Astrocyte of the hippocampus (primary cell): ENCODE results near the gene STOML3.

Experiments used
- DNase-seq: peaks from one replicate; pipeline ENCODE4 v3.0.0; 2011; ENCODE audit warnings: low read depth, low spot score

STOML3 gene

DNA sequence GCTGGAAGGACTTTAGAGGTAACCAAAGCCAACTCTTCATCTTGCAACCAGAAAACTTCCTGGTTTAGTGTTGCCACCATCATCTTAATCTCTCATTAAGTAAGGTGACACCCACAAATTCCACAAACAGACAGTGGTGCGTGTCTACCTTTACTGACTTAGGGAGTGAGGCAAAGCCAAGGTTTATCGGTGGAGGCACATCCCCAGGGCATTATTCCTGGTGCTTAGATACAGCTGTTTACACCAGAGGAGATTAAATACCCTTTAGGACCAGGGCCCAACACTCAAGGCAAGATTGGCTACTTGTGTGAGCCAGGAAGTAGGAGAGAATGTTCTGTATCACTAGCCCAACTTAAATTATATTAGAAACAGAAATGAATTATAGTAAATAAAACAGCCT lies 9.5 kb downstream of the STOML3 start:
- no peak for DNase-seq

GRCh38 chr13:38980750-38981078 lies 9.9 kb downstream of the STOML3 start:
- no peak for DNase-seq

DNA sequence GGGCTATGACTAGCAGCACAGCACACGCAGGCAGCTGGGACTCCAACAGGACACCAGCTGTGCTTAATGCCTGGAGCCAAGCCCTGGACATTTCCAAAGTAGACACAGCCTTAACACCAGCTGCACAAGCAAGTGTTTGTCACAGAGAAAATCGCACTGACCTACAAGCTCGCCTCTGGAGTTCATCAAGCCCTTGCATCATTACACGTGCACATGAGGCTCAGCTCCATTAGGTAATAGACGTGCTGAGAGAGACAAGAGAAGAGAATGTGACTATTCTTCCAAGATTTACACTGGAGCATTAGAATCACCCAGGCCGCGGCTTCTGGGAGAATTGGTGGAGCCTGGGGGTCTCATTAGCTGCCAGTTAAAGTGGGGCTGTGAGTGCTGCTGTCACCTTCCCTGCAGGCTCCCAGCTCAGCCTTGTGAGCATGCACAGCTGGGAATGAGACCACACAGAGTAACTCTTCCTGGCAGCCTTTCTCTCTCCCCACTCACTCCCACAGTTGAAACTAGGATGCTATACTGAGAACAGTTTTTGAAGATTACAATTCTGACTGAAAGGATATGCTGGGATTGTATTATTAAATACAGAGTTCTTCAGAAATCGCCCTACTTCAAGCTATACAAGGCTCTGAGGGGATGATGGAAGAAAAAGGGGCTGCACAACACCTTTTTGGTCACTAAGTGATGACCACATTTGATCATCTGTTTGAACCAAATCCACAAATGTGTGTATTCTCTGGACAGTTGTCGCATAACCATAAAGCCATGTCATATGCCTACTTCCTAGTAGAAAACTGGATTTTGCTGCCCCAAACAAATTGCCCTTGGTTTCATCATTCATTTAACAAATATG lies 10.5 kb downstream of the STOML3 start:
- no peak for DNase-seq

- no peak for DNase-seq
Measured at GRCh38 chr13:38970380-38971051, 20.1 kb downstream of the STOML3 start.

DNA sequence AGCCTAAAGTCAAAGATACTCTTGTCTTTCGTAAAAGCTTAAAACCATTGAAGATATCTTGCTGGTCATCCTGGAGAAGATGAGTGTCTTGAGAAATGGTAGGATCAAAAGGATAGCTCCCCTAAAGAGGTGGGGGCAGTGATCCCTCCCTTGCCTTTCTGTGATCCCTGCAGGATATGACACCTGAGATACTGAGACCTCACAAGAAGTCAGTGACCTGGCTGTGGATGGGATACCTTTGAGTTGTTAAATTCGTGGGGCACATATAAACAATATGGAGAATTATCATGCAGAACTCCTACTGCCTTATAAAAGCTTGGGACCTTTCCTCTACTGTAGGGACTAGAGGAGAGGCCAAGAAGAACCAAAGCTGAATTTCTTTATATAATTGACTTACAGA lies 21.4 kb downstream of the STOML3 start:
- DNase-seq: no peak

- no peak for DNase-seq
Measured at GRCh38 chr13:38967446-38967845, 23.2 kb downstream of the STOML3 start.

DNA sequence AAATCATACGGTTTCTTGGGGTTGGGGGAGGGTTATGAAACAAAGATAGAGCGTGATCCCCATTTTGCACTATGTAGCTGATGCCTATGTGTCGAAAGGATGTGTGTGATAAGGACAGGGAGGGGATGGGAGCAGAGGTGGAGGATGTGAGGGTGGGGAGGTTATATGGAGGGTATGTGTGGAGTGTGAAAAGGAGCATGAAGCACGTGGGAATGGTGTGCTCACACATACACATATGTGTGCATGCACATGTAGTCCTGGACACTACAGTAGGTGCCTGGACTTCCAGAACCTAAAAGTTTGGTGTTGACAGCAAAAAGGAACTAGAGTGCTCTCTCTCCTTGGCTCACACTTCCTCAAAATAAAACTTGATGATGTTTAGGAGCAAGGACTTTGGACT lies 25.4 kb downstream of the STOML3 start:
- no peak for DNase-seq

GRCh38 chr13:38960175-38960574 lies 30.5 kb downstream of the STOML3 start:
- DNase-seq: no peak

GRCh38 chr13:38957794-38958592 lies 32.6 kb downstream of the STOML3 start:
- no peak for DNase-seq

GRCh38 chr13:38954844-38955243 lies 35.8 kb downstream of the STOML3 start:
- no peak for DNase-seq

DNA sequence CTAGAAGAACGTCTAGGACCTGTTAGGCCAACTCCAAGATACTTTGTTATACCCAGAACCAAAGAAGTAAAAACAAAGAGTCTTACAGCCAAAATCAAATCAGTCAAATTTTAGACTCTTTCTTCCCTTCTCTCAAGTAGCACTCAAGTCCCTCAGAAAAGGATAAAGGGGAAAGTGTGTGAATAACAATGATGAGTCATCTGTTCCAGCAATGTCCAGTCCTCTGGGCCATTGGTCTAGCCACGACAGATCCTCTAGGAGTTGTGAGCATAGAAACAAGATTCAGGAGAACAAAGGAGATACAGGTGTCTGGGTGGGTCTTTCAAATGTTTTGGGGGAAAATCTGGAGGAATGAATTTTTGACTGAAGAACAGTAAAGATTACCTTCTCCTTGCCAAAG lies 36.3 kb downstream of the STOML3 start:
- DNase-seq: peak; percentile 28

GRCh38 chr13:38952827-38953226 lies 37.8 kb downstream of the STOML3 start:
- DNase-seq: no peak

DNA sequence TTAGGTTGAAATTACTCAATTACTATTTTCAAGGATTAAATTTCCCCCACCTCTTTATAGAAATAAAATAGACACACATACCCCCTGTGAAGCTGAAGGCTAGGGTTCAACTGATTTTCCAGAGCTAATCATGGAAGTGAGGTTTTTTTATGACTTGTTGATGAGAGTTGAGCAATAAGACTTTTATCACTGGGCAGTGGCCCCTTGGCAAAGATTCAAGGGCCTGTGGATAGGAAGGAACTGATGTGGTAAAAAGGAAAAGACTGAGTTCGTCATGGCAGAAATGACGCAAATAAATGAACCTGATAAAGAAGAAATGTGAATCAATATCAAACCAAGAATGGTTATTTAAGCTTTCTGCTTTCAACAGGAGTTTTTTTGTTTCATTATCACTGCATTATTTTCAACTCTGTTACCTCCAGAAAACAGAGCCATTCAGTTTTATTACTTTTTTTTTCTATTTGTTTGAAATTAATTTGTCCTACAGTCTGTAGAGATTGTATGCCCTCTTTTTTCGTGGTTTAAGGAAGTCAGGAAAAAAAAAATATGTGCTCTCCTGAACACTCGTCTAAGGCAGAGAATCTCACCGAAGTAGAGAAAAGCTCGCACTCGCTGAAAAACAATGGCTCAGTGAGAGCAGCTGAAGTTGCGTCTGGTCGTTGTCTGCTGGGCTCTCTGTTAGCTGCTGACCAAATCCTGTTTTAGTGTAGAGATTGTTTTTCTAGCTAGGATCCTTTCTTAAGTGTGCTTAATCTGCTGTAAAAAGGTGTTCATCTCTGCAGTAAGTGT lies 38.9 kb downstream of the STOML3 start:
- DNase-seq: no peak

- no peak for DNase-seq
Measured at GRCh38 chr13:38950987-38951386, 39.6 kb downstream of the STOML3 start.

DNA sequence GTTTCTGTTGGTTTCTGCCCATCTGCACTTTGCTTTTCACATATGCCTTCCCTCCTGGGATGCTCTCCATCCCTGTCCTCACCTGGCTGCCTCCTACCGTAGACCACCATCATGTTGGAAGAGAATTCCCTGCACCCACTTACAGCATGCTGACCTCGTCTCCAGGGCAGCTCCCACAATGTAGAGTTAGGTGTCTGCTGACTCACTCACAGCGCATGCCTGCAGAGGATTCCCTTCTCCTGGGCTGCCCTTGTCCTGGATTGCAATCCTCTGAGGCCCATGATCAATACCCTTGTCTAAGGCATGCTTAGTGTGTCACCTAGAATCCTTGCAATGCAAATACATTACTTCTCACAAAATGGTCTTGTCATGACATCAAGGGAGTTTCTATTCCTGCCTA lies 43.6 kb downstream of the STOML3 start:
- DNase-seq: no peak

- no peak for DNase-seq
Measured at GRCh38 chr13:38944219-38944618, 46.4 kb downstream of the STOML3 start.

DNA sequence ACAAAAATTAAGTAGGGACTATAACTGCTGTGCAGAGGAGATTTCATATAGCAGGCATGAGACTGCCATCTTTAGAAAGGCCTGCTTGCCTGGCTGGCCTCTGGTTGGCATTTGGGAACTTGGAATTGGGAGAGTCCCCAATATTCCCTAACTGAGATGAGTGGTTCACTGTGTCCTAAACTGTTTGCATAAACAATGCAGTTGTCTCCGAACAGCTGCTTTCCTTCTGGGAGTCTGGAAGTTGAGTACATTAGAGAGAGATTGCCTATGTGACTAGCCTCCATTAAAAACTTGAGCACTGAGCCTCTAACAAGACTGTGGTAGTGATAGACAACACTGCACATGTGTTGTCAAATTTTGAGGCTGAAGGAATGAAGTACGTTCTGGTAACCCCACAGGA lies 47.4 kb downstream of the STOML3 start:
- no peak for DNase-seq

GRCh38 chr13:38941353-38941945 lies 49.2 kb downstream of the STOML3 start:
- no peak for DNase-seq

DNA sequence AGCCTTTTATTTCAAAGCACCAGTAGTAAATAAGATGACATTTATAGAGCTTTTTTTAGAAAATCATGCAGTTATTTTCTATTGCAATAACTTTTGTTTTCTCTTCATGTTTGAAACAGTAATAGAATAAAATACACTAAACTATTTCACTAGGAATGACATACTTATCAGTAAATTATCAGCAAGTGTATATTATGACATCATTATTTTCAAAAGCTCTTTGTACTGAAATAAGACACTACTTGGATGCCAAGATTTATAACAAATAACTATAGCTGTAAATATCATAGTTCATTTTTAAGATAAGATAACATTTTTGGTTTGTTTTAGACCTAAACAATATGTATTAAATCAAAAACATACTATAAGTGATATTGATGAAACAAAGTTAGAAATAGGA lies 56.8 kb downstream of the STOML3 start:
- DNase-seq: no peak

- no peak for DNase-seq
Measured at GRCh38 chr13:38922170-38922569, 68.5 kb downstream of the STOML3 start.

- no peak for DNase-seq
Measured at GRCh38 chr13:38921081-38921480, 69.5 kb downstream of the STOML3 start.
